ENCODE measurements around the gene NKX2-3.

The NKX2-3 gene

GRCh38 chr10:99531696-99532593, 797 bp upstream of the NKX2-3 start:
- no peak for TF ChIP-seq CTCF (IDR thresholded peaks at IDR 0.05; ENCODE audit: low read length, missing control alignments)
- no peak overlapping the region for H3K4me3 ChIP-seq (replicated peaks; ENCODE audit: low read depth, low read length)

GRCh38 chr10:99533496-99534449, 1.0 kb downstream of the NKX2-3 start:
- no peak for TF ChIP-seq CTCF (IDR thresholded peaks at IDR 0.05; ENCODE audit: low read length, missing control alignments)
- DNase-seq (ENCODE audit: low read depth) = no peak
- no peak overlapping the region for H3K4me3 ChIP-seq (replicated peaks; ENCODE audit: low read depth, low read length)

More at GRCh38 chr10:99531696-99532593, 797 bp upstream of the NKX2-3 start:
- no peak for DNase-seq (ENCODE audit: low read depth)

GRCh38 chr10:99534450-99534938, 1.8 kb downstream of the NKX2-3 start:
- no peak for DNase-seq (ENCODE audit: low read depth)
- no peak overlapping the region for H3K4me3 ChIP-seq (replicated peaks; ENCODE audit: low read depth, low read length)
- no peak for TF ChIP-seq CTCF (IDR thresholded peaks at IDR 0.05; ENCODE audit: low read length, missing control alignments)

GRCh38 chr10:99534939-99535763, 2.4 kb downstream of the NKX2-3 start:
- DNase-seq (ENCODE audit: low read depth) = peak; percentile 20
- TF ChIP-seq CTCF (IDR thresholded peaks at IDR 0.05; ENCODE audit: low read length, missing control alignments) = no peak
- H3K4me3 ChIP-seq (replicated peaks; ENCODE audit: low read depth, low read length) = no peak overlapping the region

GRCh38 chr10:99535764-99536337, 3.1 kb downstream of the NKX2-3 start:
- no peak for DNase-seq (ENCODE audit: low read depth)
- no peak overlapping the region for H3K4me3 ChIP-seq (replicated peaks; ENCODE audit: low read depth, low read length)

More at GRCh38 chr10:99535764-99536337, 3.1 kb downstream of the NKX2-3 start:
- no peak for TF ChIP-seq CTCF (IDR thresholded peaks at IDR 0.05; ENCODE audit: low read length, missing control alignments)

Data from fibroblast of pulmonary artery (primary cell).